Activated CD4-positive, alpha-beta memory T cell treated with anti-CD3 and anti-CD28 coated beads, Interleukin-2, amount 10 ng/mL, durations not matched to agents 7 days and 5 days (primary cell): ENCODE results near the gene MAN1B1. TPM values are rescaled to one million over a fixed set of nuclear protein-coding genes. Genes with fewer than 3 reads are reported as not detected.

Source experiments
- CTCF ChIA-PET: fragments of 350-600 bp; sonication (Branson Sonifier 250); formaldehyde crosslinking; loops from one replicate; lab custom pipeline; 2021; ENCODE audit warnings: antibody characterized with exemption, inconsistent platforms; lab: Charles Lee
- POLR2A ChIA-PET: fragments of 350-600 bp; sonication (Branson Sonifier 250); formaldehyde crosslinking; loops from one replicate; lab custom pipeline; 2021; ENCODE audit warnings: antibody characterized with exemption; lab: Charles Lee
- DNase-seq: peaks from one replicate; pipeline ENCODE4 v3.0.0-alpha.2; 2020
- H3K27ac Mint-ChIP-seq: one replicate; pipeline ENCODE4 v1.8.0; 2021; ENCODE audit warnings: mild to moderate bottlenecking, mixed read lengths
- H3K27me3 Mint-ChIP-seq: one replicate; pipeline ENCODE4 v1.8.0; 2021; ENCODE audit warnings: mixed read lengths
- H3K36me3 Mint-ChIP-seq: one replicate; pipeline ENCODE4 v1.8.0; 2021; ENCODE audit warnings: low read depth, mixed read lengths
- H3K4me1 Mint-ChIP-seq: one replicate; pipeline ENCODE4 v1.8.0; 2021; ENCODE audit warnings: mixed read lengths
- H3K4me3 Mint-ChIP-seq: one replicate; pipeline ENCODE4 v1.8.0; 2021; ENCODE audit warnings: mild to moderate bottlenecking, mixed read lengths
- H3K9me3 Mint-ChIP-seq: one replicate; pipeline ENCODE4 v1.8.0; 2021; ENCODE audit warnings: mixed read lengths
- total RNA-seq, 2 experiments: library from RNA; stranded (reverse); gene quantifications; one replicate each; pipeline ENCODE4 v1.2.3, GENCODE V29; 2021

MAN1B1 gene
- total RNA-seq, 2 experiments from 2014 or later, result 51.4 to 51.9 TPM

- H3K36me3 Mint-ChIP-seq, result peaks cover 10% of the 10 kb centered on the region
These were observed 21.3 kb upstream of the MAN1B1 start for GRCh38 chr9:137065336-137065967.

GRCh38 chr9:137066096-137066861 is 20.5 kb upstream of the MAN1B1 start:
- DNase-seq, result no peak
- peaks cover 10% of the 10 kb centered on the region for H3K36me3 Mint-ChIP-seq
- H3K27me3 Mint-ChIP-seq, result no peaks in the 10 kb centered on the region
- ChIA-PET POLR2A (interaction anchor here (1.3 kb wide), 1 partner anchor 19 kb away, joined by 4 read pairs; no protein-coding TSS in a partner anchor), CTCF (interaction anchor here (0.7 to 8.8 kb wide), 13 partner anchors 11 to 338 kb away, joined by 3 to 105 read pairs (median 10); partner anchors contain the start of genes ABCA2, AJM1, FUT7 and MAN1B1)
- peaks cover 30% of the 10 kb centered on the region for H3K4me1 Mint-ChIP-seq
- no peak overlapping the region for H3K27ac Mint-ChIP-seq
- H3K9me3 Mint-ChIP-seq, result no peaks in the 10 kb centered on the region
- no peak overlapping the region for H3K4me3 Mint-ChIP-seq

More at GRCh38 chr9:137065336-137065967, 21.3 kb upstream of the MAN1B1 start:
- Mint-ChIP-seq H3K27me3 (no peaks in the 10 kb centered on the region), H3K4me3 (no peak overlapping the region), H3K4me1 (peaks cover 21% of the 10 kb centered on the region), H3K27ac (no peak overlapping the region), H3K9me3 (no peaks in the 10 kb centered on the region)
- DNase-seq, result no peak
- ChIA-PET POLR2A (interaction anchor here (1.3 kb wide), 1 partner anchor 19 kb away, joined by 4 read pairs; no protein-coding TSS in a partner anchor), CTCF (interaction anchor here (0.7 to 8.8 kb wide), 6 partner anchors 10 to 117 kb away, joined by 3 to 105 read pairs (median 4); partner anchors contain the start of genes ABCA2, FUT7 and NPDC1)

GRCh38 chr9:137067860-137068538 is 18.8 kb upstream of the MAN1B1 start:
- Mint-ChIP-seq H3K4me3 (peak overlapping the region; percentile 67), H3K36me3 (peaks cover 10% of the 10 kb centered on the region), H3K9me3 (no peaks in the 10 kb centered on the region), H3K4me1 (peaks cover 35% of the 10 kb centered on the region), H3K27me3 (no peaks in the 10 kb centered on the region), H3K27ac (peak overlapping the region; percentile 73)
- ChIA-PET POLR2A (interaction anchor here (0.6 to 2.8 kb wide), 13 partner anchors 9 to 173 kb away, joined by 3 to 13 read pairs (median 5); partner anchors contain the start of genes ANAPC2, CLIC3, MAN1B1 and NPDC1), CTCF (interaction anchor here (0.6 to 8.8 kb wide), 36 partner anchors 9 to 560 kb away, joined by 3 to 105 read pairs (median 6); partner anchors contain the start of genes ABCA2, AJM1, CLIC3 and CYSRT1)
- peak; percentile 89 for DNase-seq

- POLR2A ChIA-PET, result interaction anchor here (0.6 to 5.5 kb wide), 18 partner anchors 8 to 186 kb away, joined by 3 to 87 read pairs (median 5); partner anchors contain the start of genes ABCA2, ANAPC2, CLIC3 and MAN1B1
- Mint-ChIP-seq H3K27me3 (no peaks in the 10 kb centered on the region), H3K9me3 (no peaks in the 10 kb centered on the region), H3K27ac (no peak overlapping the region), H3K4me1 (peaks cover 40% of the 10 kb centered on the region), H3K4me3 (peak overlapping the region; percentile 67), H3K36me3 (peaks cover 10% of the 10 kb centered on the region)
- DNase-seq, result no peak
- CTCF ChIA-PET, result interaction anchor here (0.8 to 8.8 kb wide), 34 partner anchors 8 to 483 kb away, joined by 3 to 105 read pairs (median 6); partner anchors contain the start of genes ABCA2, CLIC3, FUT7 and MAN1B1
These were observed 18.0 kb upstream of the MAN1B1 start for GRCh38 chr9:137068539-137069507.

- Mint-ChIP-seq H3K36me3 (peaks cover 6% of the 10 kb centered on the region), H3K27ac (no peak overlapping the region), H3K27me3 (no peaks in the 10 kb centered on the region), H3K9me3 (no peaks in the 10 kb centered on the region), H3K4me1 (peaks cover 37% of the 10 kb centered on the region), H3K4me3 (peak overlapping the region; percentile 67)
- CTCF ChIA-PET, result interaction anchor here (0.8 to 8.8 kb wide), 15 partner anchors 7 to 281 kb away, joined by 3 to 105 read pairs (median 7); partner anchors contain the start of genes ABCA2, FUT7, MAN1B1 and NPDC1
- DNase-seq, result no peak
- POLR2A ChIA-PET, result interaction anchor here (0.6 to 5.5 kb wide), 19 partner anchors 9 to 341 kb away, joined by 3 to 87 read pairs (median 5); partner anchors contain the start of genes ABCA2, ANAPC2, MAN1B1 and NELFB
These were observed 17.2 kb upstream of the MAN1B1 start for GRCh38 chr9:137069508-137070091.

- DNase-seq, result peak; percentile 90
- H3K36me3 Mint-ChIP-seq, result peaks cover 6% of the 10 kb centered on the region
- ChIA-PET CTCF (interaction anchor here (0.7 to 8.8 kb wide), 15 partner anchors 9 to 282 kb away, joined by 3 to 105 read pairs (median 4); partner anchors contain the start of genes ABCA2, FUT7, MAN1B1 and NPDC1), POLR2A (interaction anchor here (0.7 to 5.5 kb wide), 21 partner anchors 9 to 342 kb away, joined by 3 to 87 read pairs (median 4); partner anchors contain the start of genes ABCA2, MAN1B1, PAXX and RABL6)
- H3K27ac Mint-ChIP-seq, result peak within 1 kb of the TSS; percentile 63
- peaks cover 37% of the 10 kb centered on the region for H3K4me1 Mint-ChIP-seq
- peak within 1 kb of the TSS; percentile 73 for H3K4me3 Mint-ChIP-seq
- no peaks in the 10 kb centered on the region for H3K9me3 Mint-ChIP-seq
- no peaks in the 10 kb centered on the region for H3K27me3 Mint-ChIP-seq
These were observed 16.4 kb upstream of the MAN1B1 start, which contains the start of gene SAPCD2 for GRCh38 chr9:137070201-137070905. Gene SAPCD2, minus strand, starts transcription at chr9:137070557. Its CDS starts 97 bp downstream, at chr9:137070460.

GRCh38 chr9:137070906-137071275 is 15.9 kb upstream of the MAN1B1 start:
- no peak for DNase-seq
- CTCF ChIA-PET, result interaction anchor here (1.0 to 8.8 kb wide), 10 partner anchors 15 to 283 kb away, joined by 3 to 105 read pairs (median 7); partner anchors contain the start of genes ABCA2, FUT7, MAN1B1 and NPDC1
- Mint-ChIP-seq H3K36me3 (peaks cover 4% of the 10 kb centered on the region), H3K4me1 (peaks cover 37% of the 10 kb centered on the region), H3K27ac (peak overlapping the region; percentile 63), H3K9me3 (no peaks in the 10 kb centered on the region), H3K27me3 (no peaks in the 10 kb centered on the region), H3K4me3 (peak overlapping the region; percentile 73)
- POLR2A ChIA-PET, result interaction anchor here (1.0 to 5.5 kb wide), 18 partner anchors 9 to 342 kb away, joined by 3 to 87 read pairs (median 4); partner anchors contain the start of genes ABCA2, MAN1B1, PAXX and RABL6

GRCh38 chr9:137071282-137071681 is 15.5 kb upstream of the MAN1B1 start:
- ChIA-PET CTCF (interaction anchor here (2.3 to 8.8 kb wide), 4 partner anchors 16 to 42 kb away, joined by 12 to 105 read pairs (median 71); partner anchors contain the start of genes ABCA2, FUT7, MAN1B1 and NPDC1), POLR2A (interaction anchor here (1.0 to 5.5 kb wide), 12 partner anchors 8 to 264 kb away, joined by 3 to 87 read pairs (median 4); partner anchors contain the start of genes ABCA2, MAN1B1, RABL6 and TUBB4B)
- H3K27me3 Mint-ChIP-seq, result no peaks in the 10 kb centered on the region
- H3K36me3 Mint-ChIP-seq, result peaks cover 4% of the 10 kb centered on the region
- DNase-seq, result no peak
- H3K27ac Mint-ChIP-seq, result peak overlapping the region; percentile 63
- H3K4me1 Mint-ChIP-seq, result peaks cover 37% of the 10 kb centered on the region
- H3K4me3 Mint-ChIP-seq, result peak overlapping the region; percentile 73
- no peaks in the 10 kb centered on the region for H3K9me3 Mint-ChIP-seq

GRCh38 chr9:137073992-137074399 is 12.8 kb upstream of the MAN1B1 start:
- no peaks in the 10 kb centered on the region for H3K27me3 Mint-ChIP-seq
- no peak overlapping the region for H3K27ac Mint-ChIP-seq
- H3K4me1 Mint-ChIP-seq, result peaks cover 28% of the 10 kb centered on the region
- no peak overlapping the region for H3K4me3 Mint-ChIP-seq
- ChIA-PET POLR2A (interaction anchor here (5.5 kb wide), 1 partner anchor 11 kb away, joined by 87 read pairs; the partner anchor contains the start of gene MAN1B1), CTCF (interaction anchor here (1.2 kb wide), 1 partner anchor 39 kb away, joined by 3 read pairs; no protein-coding TSS in a partner anchor)
- no peaks in the 10 kb centered on the region for H3K9me3 Mint-ChIP-seq
- no peaks in the 10 kb centered on the region for H3K36me3 Mint-ChIP-seq
- DNase-seq, result no peak
